GM18508 (cell line): ENCODE data around the gene DLK1.

Experiments used
- ATAC-seq: cut with Tn5 transposase; IDR thresholded peaks from one replicate; pipeline ENCODE4 v1.9.1; 2021; ENCODE audit warnings: moderate number of reproducible peaks; ENCODE audit not compliant: insufficient read depth, unreplicated experiment

Gene DLK1

DNA sequence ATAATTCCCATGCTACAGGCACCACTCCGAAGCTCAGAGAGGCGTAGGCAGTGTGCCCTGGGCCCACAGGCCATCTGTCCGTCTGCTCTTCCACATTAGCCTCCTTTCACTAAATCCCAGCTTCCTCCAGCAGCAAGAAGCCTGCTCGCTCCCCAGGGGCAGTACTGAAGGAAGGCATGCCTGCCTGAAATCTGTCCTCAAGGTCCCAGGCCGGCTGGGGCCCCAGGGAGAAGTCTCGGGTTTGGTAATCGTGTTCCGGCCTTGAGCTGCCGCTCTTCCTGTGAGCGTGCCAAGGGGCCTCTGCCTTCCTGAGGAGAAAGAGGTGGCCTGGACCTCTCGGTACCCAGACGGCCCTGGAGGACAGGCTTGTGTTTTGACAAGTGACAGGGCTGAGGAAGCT is 15.2 kb upstream of the DLK1 start:
- ATAC-seq = no peak

DNA sequence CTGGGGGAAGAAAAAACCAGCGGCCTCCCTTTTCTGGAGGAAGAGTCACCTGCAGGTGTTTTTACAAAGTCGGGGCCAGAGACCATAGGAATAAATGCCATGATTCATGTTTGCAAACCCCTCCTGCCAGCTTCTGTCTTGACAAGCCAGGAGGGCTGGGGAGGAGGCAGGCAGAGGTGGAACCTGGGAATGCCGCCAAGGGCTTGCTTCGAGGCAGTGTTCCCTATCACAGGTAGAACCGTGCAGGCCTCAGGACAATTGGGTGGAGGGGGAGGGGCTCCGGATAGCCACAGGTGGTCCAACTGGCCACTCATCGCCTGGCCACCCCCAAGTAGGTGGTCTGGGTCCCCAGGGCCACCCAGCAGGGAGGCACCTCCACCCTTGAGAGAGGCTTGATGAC is 14.2 kb upstream of the DLK1 start:
- ATAC-seq = no peak

DNA sequence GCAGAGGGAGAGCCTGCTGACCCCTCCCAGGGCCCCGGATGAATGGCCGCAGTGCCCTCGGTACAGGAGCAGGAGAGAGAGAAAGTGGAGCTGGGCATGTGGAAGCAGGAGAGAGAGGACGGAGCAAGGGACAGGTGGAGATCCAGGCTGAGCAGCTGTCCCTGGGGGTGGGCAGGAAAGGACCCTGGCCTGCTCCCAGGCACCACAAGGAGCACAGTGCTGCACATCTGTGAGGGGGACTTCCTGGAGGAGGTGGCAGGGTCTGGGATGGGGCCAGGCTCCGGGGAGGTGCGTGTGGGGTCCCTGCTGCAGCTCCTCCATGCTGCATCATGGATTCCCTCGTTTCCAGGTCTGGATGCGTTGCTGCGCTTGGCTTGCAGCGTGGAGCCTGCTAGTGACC is 13.0 kb upstream of the DLK1 start:
- no peak for ATAC-seq

DNA sequence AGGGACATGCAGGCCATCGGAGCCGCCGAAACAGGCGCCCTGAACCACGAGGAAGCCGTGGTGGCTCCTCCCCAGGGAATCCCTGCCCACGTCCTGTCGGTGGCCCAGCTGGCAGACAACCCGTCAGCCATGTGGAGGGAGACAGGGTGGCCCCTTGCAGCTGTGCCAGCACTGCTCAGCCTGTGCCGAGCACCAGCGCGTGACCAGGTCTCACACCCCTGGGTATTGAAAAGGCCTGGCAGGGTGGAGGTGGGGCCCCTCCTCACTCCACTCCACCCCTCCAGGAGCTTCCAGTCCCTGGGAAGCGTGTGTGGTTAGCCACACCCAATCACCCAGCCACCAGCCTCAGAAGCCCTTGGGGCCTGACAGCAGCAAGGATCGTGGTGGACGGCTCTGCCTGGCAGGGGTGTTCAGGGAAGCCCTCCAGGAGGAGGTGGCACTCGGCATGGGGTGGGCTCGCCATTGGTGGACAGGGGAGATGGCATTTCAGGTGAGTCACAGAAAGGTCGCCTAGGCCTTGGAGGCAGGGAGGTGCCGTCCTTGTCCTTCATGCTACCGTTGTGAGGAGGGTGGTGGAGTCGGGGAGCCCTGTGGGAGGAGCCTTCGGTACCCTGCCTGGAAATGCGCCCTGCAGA is 12.3 kb upstream of the DLK1 start:
- ATAC-seq = no peak

DNA sequence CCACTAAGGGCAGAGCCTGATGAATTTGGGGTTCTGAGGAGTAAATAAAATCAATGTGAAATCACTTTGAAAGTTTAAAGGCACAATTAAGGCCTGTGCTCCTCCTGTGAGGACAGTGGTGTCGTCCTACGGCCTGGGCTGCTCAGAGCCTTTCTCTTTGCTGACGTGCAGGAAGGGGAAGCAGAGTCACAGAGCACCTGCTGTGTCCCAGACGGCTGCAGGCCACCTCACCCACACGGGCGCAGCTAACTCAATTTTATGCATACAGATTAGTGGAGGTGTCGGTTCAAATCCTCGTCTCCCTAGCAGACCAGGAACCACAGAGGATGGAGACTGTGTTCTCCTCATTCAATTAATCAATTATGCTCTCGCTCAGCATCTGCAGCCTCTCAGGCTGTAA is 11.4 kb upstream of the DLK1 start:
- no peak for ATAC-seq

DNA sequence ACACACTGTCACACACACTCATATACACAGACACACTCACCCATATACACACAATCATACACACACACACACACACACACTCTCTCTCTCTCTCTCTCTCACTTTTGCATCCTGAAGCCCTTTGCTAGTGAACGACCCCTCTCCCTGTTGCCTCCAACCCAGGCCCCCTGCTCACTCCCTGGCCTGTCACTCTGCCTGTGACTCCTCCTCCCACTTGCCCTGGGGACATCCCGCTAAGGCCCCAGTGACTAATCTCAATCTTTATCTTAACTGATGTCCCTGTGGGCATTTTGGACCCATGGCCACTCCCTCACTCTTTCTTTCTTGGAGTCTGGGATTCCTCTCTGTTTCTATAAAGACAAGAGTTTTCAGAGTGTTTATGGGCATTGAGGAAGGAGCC is 10.9 kb upstream of the DLK1 start:
- no peak for ATAC-seq

DNA sequence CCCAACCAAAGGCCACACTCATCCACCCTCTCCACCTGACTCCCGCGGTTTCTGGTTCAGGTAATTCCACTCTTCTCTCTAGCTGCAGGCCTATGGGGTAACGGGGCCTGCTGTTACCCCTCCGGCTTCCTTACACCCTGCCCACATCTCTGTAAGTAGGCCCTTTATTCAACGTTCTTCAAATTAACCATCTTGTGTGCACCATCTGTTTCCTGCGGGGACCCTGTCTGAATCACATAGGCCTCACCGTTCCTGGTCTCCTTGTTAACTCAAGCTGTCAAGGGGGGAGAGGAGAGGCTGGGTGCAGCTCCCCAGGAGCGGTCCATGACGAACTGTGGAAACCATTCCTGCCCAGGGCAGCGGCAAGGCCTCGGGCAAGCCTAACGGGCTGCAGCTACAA is 9.3 kb upstream of the DLK1 start:
- ATAC-seq = no peak

DNA sequence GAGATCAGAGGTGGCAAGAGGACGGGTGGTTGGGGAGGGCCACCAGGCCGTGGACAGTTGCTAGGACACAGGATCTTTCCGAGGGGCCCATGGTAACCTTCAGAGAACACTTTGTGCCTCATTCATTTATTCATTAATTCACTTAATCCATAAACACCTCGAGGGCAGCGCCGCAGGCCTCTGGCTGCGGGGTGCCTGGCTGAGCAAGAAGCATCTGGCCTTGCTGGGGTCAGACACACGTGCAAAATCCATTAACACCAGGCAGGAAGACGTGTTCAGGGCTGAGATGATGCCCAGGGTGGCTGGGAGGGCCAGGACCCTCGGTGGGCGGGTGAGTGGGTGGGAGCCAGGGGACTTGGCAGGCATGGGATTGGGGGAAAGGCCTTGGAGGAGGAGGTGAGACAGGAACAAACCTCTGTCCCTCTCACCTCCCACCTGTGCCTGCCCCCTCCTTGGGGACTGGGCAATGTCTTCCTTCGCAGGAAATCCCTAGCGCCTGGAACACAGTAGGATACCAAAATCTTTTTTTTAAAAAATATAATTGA is 6.6 kb upstream of the DLK1 start:
- no peak for ATAC-seq

DNA sequence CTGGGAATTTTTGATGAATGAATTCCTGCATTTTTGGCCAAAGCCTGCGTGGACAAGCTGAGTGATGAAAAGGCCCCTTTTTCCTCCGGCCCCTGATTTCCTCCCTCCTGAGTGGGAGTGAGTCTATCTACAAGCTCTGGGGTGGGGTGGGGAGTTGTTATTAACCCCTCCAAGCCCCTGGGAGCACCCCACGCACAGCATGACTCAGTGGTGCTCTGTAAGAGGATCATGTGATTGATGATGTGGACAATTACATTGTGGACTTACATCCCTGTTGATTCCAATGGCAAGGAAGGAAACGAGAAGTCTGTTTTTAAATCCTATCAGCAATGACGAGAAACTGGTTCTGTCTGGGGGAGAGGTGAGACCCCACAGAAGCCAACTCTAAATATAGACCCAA is 5.1 kb upstream of the DLK1 start:
- no peak for ATAC-seq

DNA sequence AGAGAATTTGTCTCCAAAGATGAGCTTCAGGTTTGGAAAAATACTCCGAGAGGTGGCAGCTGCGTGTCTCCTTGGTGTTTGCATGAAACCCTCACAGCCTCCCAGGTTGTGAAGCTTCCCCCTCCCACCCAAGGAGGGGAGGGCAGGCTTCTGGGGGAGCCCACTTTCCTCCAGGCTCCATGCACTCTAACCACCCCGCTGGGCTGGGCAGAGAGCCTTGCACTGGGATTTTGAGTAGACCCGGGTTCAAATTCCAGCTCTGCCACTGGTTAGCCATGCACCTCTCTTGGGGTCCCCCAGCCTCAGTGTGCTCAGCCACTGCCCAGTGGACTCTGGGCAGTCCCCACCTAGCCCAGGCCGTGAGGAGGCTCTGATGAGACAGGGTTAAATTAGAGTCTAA is 4.3 kb upstream of the DLK1 start:
- no peak for ATAC-seq

DNA sequence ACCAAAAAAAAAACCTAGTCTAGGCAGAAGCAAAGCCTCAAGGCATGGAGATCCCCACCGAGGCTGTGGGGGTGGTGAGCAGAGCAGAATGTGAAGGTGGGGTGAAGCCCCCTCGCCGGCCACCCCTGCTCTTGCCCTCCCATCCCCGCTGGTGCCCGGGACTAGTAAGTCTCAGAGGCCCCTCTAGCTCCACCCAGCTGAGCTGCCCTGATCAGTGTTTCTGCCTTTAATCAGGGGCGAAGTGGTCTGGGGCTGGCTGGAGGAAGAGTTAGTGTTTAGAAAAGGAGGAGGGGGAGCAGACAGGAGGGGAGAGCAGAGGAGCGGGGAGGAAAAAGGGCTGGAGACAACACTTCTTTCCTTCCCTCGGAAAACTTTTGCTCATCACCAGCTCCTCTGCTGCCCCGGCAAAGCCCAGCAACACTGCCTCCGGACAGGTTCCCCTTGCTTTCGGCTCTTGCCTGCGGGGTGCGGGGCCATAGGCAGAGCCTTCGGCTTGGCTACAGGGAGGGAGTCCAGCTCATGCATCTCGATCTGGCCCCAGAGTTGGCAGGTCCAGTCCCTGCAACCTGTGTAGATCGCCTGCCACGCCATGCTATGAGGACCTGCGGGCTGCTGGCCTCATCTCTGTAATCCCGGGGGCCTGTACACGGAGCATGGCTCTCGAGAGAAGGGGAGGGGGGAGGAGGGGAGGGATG is 3.4 kb upstream of the DLK1 start:
- no peak for ATAC-seq

DNA sequence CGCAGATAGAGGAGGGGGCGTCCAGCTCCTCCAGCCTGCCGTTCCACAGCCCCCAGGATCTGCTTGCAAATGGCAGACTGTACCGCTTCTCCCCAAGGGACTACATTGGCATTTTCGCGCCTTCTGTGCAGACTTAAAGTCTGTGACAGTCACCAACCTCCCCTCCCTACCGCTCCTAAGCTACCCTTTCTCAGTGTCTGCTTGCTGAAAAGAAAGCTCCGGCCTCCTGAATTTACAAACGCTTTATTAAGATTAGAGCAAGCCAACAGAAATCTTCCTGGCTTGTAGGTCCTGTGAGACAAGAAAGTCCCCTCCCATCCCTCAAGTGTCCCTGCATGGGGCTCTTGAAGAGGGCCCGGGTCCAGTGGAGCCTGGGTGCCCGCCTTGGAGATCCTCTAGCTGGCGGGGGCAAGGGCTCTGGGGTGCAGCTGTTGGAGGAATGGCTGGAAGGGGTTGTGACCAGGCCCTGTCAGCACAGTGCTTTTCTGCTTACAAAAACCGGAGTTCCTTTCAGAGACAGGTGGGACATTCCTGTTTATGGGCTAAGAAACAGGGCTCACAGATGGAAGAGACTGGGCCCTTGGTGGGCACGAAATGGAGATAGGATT is 2.8 kb upstream of the DLK1 start:
- ATAC-seq = no peak

DNA sequence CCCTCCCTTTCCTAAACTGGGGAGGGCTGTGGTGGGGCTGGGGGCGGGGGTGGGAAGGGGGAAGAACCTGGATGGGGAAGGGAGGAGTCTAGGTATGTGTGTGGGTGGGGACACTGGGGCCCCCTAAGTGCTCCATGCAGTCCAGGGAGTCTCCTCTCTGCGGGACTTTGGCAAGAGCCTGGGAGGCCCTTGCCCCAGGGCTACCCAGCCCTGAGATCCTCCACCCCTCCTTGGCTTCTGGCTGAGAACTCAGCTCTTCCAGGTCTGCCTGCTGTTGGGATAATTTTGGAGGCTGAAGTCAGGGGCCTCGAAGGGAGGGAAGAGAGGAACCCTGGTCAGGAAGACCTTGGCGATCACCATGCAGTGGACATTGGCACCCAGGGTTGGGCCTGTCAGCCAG is 2.2 kb upstream of the DLK1 start:
- no peak for ATAC-seq

DNA sequence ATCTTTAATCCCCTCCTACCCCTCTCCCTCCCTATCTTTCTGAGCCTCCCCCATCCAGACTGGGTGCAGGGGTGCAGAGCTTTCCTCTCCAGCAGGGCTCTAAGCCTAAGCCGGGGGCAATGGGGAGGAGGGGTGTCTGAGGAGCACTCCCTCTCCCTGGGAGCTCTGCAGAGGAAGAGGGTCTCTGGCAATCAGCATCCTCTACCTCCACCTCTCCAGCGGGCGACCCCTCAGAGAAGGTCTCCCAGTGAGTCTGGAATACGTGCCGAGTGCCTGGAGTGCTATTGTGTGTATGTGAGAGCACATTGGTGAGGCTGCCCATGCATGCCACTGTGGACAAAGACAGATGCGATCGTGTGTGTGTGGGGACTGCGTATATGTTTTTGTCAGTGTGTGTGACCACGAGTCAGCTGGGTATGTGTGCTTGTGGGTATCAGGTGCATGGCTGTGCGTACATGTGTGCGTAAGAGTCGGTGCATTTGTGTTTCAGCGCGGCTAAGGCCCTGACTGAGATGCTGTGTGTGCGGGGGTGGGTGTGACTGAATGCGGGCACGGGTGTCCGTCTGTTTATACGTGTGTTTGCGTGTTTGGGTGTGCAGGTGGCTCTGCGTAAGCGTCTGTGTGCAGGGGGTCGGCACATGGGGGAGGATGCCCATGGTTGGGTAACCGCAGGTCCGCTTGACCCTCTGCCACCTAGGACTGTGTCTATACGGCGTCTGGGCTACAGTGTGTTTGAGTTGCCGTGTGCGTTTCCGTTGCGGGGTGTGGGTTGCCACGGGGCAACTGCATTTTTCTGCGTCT is 905 bp upstream of the DLK1 start:
- ATAC-seq = no peak

DNA sequence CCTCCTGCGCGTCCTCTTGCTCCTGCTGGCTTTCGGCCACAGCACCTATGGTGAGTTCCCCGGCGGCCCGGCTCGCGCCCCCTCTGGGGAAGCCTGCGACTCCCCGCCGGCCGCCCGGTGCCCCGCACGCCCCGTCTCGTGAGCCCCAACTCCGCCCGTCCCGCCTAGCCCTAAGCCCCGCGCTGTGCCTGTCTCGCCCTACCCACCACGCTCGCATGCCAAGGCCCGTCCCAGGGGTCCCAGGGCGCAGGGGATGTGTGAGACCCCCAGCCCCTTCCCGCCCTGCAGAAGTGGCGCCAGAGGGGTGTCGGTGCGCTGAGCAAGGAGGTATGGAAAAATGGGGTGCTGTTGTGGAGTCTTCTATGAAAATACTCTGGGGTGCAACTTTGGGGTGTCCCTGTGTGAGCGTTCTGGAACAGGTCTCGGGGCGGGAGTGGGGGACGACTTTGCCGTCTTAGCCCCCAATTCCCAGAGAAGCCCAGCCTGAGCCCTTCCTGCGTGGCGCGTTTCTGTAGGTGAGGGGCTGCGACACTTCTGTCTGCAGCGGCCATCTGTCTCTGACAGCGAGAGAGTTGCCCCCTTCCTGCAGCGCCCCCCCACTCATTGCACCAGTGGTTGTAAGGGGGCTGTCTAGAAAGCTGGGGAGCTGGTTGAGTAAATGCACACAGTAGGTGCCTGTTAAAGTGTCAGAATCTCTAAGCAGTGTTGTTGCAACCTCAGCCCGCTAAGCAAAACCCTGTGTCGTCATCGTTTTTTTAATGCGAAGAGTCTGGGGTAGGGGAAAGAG is 587 bp downstream of the DLK1 start:
- ATAC-seq = no peak

DNA sequence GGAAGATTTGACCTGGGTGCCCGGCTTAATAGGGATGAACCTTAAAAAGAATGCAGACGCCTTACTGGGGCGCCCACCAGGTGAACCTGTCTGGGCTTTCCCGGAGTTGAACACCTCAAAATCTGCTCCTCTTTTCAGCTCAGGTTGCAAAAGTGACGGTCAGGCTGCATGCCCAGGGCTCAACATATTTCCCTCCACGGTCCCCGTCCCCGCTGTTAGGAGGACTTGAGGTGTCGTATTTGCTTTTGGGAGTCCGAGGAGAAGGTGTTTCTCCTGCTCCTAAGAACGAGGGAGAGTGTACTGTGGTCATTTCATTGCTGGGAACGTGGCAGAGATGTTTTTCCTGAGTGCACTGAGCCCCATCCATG is 1.2 kb downstream of the DLK1 start:
- no peak for ATAC-seq

DNA sequence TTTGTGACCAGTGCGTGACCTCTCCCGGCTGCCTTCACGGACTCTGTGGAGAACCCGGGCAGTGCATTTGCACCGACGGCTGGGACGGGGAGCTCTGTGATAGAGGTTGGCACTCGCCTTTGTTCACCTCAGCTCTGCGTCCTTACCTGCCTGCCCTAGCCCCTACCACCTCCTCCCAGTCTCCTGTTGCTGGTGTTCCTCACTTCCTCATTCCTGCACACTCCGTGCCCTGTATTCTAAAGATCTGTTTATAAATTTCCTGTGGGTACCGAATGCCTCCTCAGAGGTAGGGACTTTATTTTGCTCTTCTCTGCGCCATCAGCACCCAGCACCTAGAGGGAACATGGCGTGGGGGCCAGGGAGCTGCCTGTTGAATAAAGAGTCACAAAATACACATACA is 2.3 kb downstream of the DLK1 start:
- no peak for ATAC-seq

DNA sequence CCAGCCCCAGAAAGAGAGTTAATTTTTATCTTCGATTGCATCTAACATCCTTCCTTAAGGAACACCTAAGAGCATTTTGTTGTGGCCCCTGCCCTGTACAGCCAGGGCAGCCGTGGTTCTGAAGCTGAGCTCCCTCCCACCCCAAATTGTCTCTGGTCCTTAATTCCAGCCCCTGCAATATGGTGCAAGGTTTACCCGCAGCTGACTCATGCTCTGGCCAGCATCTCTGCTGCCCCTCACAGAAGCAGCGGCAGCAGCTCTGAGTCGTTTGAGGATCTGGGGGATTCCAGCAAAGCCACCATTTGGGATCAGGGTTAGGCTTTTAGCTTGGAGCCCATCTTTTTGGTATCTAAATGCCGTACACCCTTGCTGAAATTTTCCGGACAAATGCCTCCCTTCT is 3.3 kb downstream of the DLK1 start:
- ATAC-seq = no peak

DNA sequence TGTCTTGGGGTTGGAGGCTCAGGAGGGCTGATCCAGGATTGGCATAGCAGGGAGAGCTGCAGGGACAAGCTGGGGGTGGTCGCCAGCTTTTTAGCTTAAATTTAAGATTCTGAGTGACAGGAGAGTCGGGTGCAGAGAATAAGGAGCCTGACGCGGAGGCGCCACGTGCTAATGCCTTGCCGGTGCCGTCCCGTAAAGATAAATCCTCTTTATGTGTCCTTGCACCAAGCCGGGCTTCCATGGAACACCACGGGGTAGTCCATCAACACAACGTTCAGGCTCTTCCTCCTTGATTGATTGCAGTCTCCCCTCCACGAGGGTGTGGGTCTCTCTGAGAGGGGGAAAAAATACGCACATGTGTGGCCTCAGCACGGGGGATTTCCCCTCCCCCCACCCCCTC is 3.9 kb downstream of the DLK1 start:
- no peak for ATAC-seq

DNA sequence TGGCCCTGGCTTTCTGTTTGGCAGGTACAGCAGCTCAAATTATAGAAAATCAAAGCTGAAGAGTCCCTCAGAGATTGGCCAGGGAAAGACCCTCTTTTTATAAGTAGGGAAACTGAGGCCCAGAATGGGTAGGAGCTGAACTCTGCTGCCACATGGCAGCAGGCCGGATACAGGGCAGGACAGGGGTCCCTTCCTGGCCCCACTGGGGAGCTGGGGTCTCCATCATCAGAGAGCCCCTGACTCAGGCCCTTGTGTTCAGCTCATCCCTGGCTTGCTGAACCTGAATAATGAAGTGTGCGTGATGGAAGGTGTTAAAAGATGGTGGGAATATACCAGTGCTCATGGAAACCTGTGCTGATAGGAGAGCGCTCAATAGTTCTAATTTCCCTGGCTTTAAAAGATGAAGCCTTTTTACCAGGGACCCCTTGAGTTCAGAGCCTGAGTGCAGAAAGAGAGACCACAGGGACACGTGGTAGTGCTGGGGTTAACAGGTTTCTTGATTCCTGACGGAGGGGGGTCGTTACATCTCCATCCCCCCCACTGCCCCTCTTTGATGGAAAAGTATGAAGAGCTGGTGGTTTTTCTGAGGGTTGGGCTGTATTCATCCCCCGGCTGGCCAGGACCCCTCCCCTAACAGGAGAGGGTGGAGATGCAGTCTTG is 4.4 kb downstream of the DLK1 start:
- no peak for ATAC-seq
